OCI-LY3 (cell line): ENCODE results near the gene EXOC4.

Source experiments
- EZH2phosphoT487 ChIP-seq: fragments of 200-600 bp; shearing (Covaris generic); IDR thresholded peaks from 2 replicates; pipeline ENCODE4 v1.6.1; 2018; ENCODE audit warnings: antibody characterized with exemption, mixed run types, low read depth
- TF ChIP-seq, protein P1 (sequence below): fragments of 200-600, 300-600 bp; sonication (generic); IDR thresholded peaks from 2 replicates; pipeline ENCODE4 v1.5.1; 2014; ENCODE audit warnings: antibody characterized with exemption, low read length, low read depth

DNA sequence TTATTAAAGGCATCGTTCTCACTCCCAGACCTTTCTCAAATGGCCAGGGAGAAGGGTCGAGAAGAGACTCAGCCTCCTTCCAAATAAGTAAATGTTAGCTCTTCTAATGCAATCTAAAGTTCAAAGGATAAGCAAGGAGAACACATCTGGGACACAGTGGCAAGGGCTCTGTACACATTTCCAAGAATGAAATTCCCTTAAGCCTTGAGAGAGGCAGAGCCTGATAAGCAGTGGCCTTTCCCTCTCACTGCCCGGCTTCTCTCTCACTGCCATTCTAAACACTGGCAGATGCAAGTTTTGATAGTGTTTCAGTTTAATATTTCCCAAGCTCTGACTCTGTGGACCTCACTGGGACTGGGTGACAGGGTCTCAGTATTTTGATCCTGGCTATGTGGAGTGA, 35.1 kb upstream of the EXOC4 start:
- TF ChIP-seq EZH2phosphoT487 = no peak
- TF ChIP-seq, protein P1, sequence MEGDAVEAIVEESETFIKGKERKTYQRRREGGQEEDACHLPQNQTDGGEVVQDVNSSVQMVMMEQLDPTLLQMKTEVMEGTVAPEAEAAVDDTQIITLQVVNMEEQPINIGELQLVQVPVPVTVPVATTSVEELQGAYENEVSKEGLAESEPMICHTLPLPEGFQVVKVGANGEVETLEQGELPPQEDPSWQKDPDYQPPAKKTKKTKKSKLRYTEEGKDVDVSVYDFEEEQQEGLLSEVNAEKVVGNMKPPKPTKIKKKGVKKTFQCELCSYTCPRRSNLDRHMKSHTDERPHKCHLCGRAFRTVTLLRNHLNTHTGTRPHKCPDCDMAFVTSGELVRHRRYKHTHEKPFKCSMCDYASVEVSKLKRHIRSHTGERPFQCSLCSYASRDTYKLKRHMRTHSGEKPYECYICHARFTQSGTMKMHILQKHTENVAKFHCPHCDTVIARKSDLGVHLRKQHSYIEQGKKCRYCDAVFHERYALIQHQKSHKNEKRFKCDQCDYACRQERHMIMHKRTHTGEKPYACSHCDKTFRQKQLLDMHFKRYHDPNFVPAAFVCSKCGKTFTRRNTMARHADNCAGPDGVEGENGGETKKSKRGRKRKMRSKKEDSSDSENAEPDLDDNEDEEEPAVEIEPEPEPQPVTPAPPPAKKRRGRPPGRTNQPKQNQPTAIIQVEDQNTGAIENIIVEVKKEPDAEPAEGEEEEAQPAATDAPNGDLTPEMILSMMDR = no peak
